Left renal cortex interstitium (tissue), 4 donors: ENCODE measurements around the gene SRSF12. TPM values are rescaled to one million over a fixed set of nuclear protein-coding genes. Genes with fewer than 3 reads are reported as not detected.

Experiments
- polyA plus RNA-seq, 4 donors: library from polyadenylated mRNA; unstranded; fragments of 120-200 nt; gene quantifications; one replicate each; pipeline ENCODE4 v1.2.1, GENCODE V29; 2013; ENCODE audit not compliant: insufficient read length in 4 of 4

SRSF12 gene
- polyA plus RNA-seq, 4 donors: 11.8 to 24.1 (median 15.7) TPM

Other genes starting within 250 kb of the SRSF12 start
- 10 to 100 TPM; 14.3 to 16.1 (median 15.2) TPM for gene RNGTT, start 154.5 kb downstream of the SRSF12 start, polyA plus RNA-seq
- gene PNRC1, start 37.3 kb downstream of the SRSF12 start, polyA plus RNA-seq: 100 to 1,000 TPM; 101 to 122 (median 113) TPM
- gene PM20D2, start 28.0 kb upstream of the SRSF12 start, polyA plus RNA-seq: 10 to 100 TPM; 29.1 to 48.0 (median 32.9) TPM
- gene GABRR1, start 99.3 kb upstream of the SRSF12 start, polyA plus RNA-seq: 1 to 10 TPM; 1.3 to 2.8 (median 1.9) TPM
- 1 to 10 TPM in 3 of 4 donors, under 1 TPM in 1; 0.93 to 3.3 (median 1.9) TPM for gene GABRR2, start 197.2 kb upstream of the SRSF12 start, polyA plus RNA-seq
- 10 to 100 TPM; 51.4 to 63.6 (median 57.5) TPM for gene UBE2J1, start 234.7 kb upstream of the SRSF12 start, polyA plus RNA-seq